Measurements from ENCODE around the gene PDE3A.
"Not testable (repeated sequence)": the region's sequence is repeated elsewhere in the genome, so short reads cannot be mapped to it uniquely, and the experiment has no call there.

Gene PDE3A

GRCh38 chr12:20505056-20505455 lies 136.7 kb downstream of the PDE3A start:
- DNase-seq = no peak

GRCh38 chr12:20507056-20507455 lies 138.7 kb downstream of the PDE3A start:
- no peak for DNase-seq

GRCh38 chr12:20507711-20508110 lies 139.4 kb downstream of the PDE3A start:
- no peak for DNase-seq

- no peak for DNase-seq
These were observed 140.0 kb downstream of the PDE3A start for GRCh38 chr12:20508359-20508758.

- DNase-seq = no peak
These were observed 140.6 kb downstream of the PDE3A start for GRCh38 chr12:20508962-20509361.

- no peak for DNase-seq
These were observed 142.5 kb downstream of the PDE3A start for GRCh38 chr12:20510811-20511210.

- DNase-seq = no peak
These were observed 144.9 kb downstream of the PDE3A start for GRCh38 chr12:20513189-20513588.

- no peak for DNase-seq
These were observed 146.3 kb downstream of the PDE3A start for GRCh38 chr12:20514598-20514997.

GRCh38 chr12:20520532-20520931 lies 152.2 kb downstream of the PDE3A start:
- no peak for DNase-seq

- no peak for DNase-seq
These were observed 155.3 kb downstream of the PDE3A start for GRCh38 chr12:20523658-20524057.

- no peak for DNase-seq
These were observed 155.8 kb downstream of the PDE3A start for GRCh38 chr12:20524113-20524512.

- no peak for DNase-seq
These were observed 156.8 kb downstream of the PDE3A start for GRCh38 chr12:20525064-20525610.

- no peak for DNase-seq
These were observed 159.3 kb downstream of the PDE3A start for GRCh38 chr12:20527417-20528163.

- DNase-seq = no peak
These were observed 159.9 kb downstream of the PDE3A start for GRCh38 chr12:20528208-20528607.

- DNase-seq = no peak
These were observed 177.9 kb downstream of the PDE3A start for GRCh38 chr12:20546267-20546666.

- no peak for DNase-seq
These were observed 179.7 kb downstream of the PDE3A start for GRCh38 chr12:20547816-20548575.

GRCh38 chr12:20548611-20549010 lies 180.3 kb downstream of the PDE3A start:
- DNase-seq = no peak

- no peak for DNase-seq
These were observed 180.9 kb downstream of the PDE3A start for GRCh38 chr12:20549108-20549719.

- DNase-seq = not testable (repeated sequence)
These were observed 183.6 kb downstream of the PDE3A start for GRCh38 chr12:20551742-20552442.

- not testable (repeated sequence) for DNase-seq
These were observed 184.2 kb downstream of the PDE3A start for GRCh38 chr12:20552586-20552985.

GRCh38 chr12:20555015-20555414 lies 186.7 kb downstream of the PDE3A start:
- no peak for DNase-seq

- DNase-seq = no peak
These were observed 187.4 kb downstream of the PDE3A start for GRCh38 chr12:20555771-20556170.

- no peak for DNase-seq
These were observed 188.8 kb downstream of the PDE3A start for GRCh38 chr12:20557096-20557495.
